ENCODE data around the gene CELF4. TPM values are rescaled to one million over a fixed set of nuclear protein-coding genes. Genes with fewer than 3 reads are reported as not detected.

CELF4 gene
- total RNA-seq, 1 experiment from 2014 or later = not detected

GRCh38 chr18:37570336-37570930, 4.8 kb upstream of the CELF4 start:
- intact Hi-C loops (cut with micrococcal nuclease; ENCODE audit: unreplicated experiment) (no loop called here), in situ Hi-C loops (cut with HindIII; ENCODE audit: low pct_unique_long_range_greater_than_20kb, low sequenced_read_pairs) (no loop called here)
- no peaks in the 10 kb centered on the region for H3K36me3 ChIP-seq (ENCODE audit: control insufficient read depth, insufficient read depth, low read length)
- no peaks in the 10 kb centered on the region for H3K4me1 ChIP-seq (ENCODE audit: control insufficient read depth, insufficient read depth, low read length)
- BruUV-seq (replicated peaks) = no TSS peak
- DNase-seq (ENCODE audit: low read depth, low spot score) (no peak), ATAC-seq (no peak)
- TF ChIP-seq REST (IDR thresholded peaks at IDR 0.05; ENCODE audit: insufficient read depth in 1 of 2, low read depth in 2 of 2, low read length in 1 of 2) (no peak), TCF7L2 (IDR thresholded peaks at IDR 0.05; ENCODE audit: low read depth, low read length) (no peak), POLR2AphosphoS5 (IDR thresholded peaks at IDR 0.05; ENCODE audit: low read depth, low read length) (no peak), CTCF (IDR thresholded peaks at IDR 0.05) (no peak), SIN3A (IDR thresholded peaks at IDR 0.05; ENCODE audit: borderline replicate concordance, insufficient read depth, low read depth, low read length) (no peak)
- no peaks in the 10 kb centered on the region for H3K9me3 ChIP-seq (ENCODE audit: control insufficient read depth, insufficient read depth, low read depth, low read length)
- no peak overlapping the region for H3K4me3 ChIP-seq (ENCODE audit: low read depth in 2 of 2, low read length in 2 of 2)
- H3K27me3 ChIP-seq (ENCODE audit: control insufficient read depth, insufficient read depth, low read length) = peaks cover 2% of the 10 kb centered on the region; the same call in 1 of the 2 replicates
- H3K27ac ChIP-seq (ENCODE audit: low read length) = no peak overlapping the region
- ChIA-PET POLR2A (no interaction called here), CTCF (no interaction called here)

GRCh38 chr18:37568671-37569070, 3.1 kb upstream of the CELF4 start:
- ChIA-PET POLR2A (no interaction called here), CTCF (no interaction called here)

More at GRCh38 chr18:37568671-37569070, 3.1 kb upstream of the CELF4 start:
- Histone ChIP-seq H3K36me3 (ENCODE audit: control insufficient read depth, insufficient read depth, low read length) (no peaks in the 10 kb centered on the region), H3K27me3 (ENCODE audit: control insufficient read depth, insufficient read depth, low read length) (peaks cover 7% of the 10 kb centered on the region; the same call in 1 of the 2 replicates), H3K4me3 (ENCODE audit: low read depth in 2 of 2, low read length in 2 of 2) (no peak overlapping the region), H3K27ac (ENCODE audit: low read length) (no peak overlapping the region), H3K4me1 (ENCODE audit: control insufficient read depth, insufficient read depth, low read length) (no peaks in the 10 kb centered on the region), H3K9me3 (ENCODE audit: control insufficient read depth, insufficient read depth, low read depth, low read length) (no peaks in the 10 kb centered on the region)
- intact Hi-C loops (cut with micrococcal nuclease; ENCODE audit: unreplicated experiment) (no loop called here), in situ Hi-C loops (cut with HindIII; ENCODE audit: low pct_unique_long_range_greater_than_20kb, low sequenced_read_pairs) (no loop called here)
- DNase-seq (ENCODE audit: low read depth, low spot score) = no peak
- BruUV-seq (replicated peaks) = no TSS peak
- TF ChIP-seq POLR2AphosphoS5 (IDR thresholded peaks at IDR 0.05; ENCODE audit: low read depth, low read length) (no peak), TCF7L2 (IDR thresholded peaks at IDR 0.05; ENCODE audit: low read depth, low read length) (no peak), SIN3A (IDR thresholded peaks at IDR 0.05; ENCODE audit: borderline replicate concordance, insufficient read depth, low read depth, low read length) (no peak), CTCF (IDR thresholded peaks at IDR 0.05) (no peak), REST (IDR thresholded peaks at IDR 0.05; ENCODE audit: insufficient read depth in 1 of 2, low read depth in 2 of 2, low read length in 1 of 2) (no peak)
- ATAC-seq = no peak
